Esophagus (tissue), 2 donors: ENCODE measurements around the gene OSER1. TPM values are rescaled to one million over a fixed set of nuclear protein-coding genes. Genes with fewer than 3 reads are reported as not detected.

Source experiments
- H3K27ac ChIP-seq, 2 donors: one replicate each; pipeline ENCODE4 v1.5.1; 2013; ENCODE audit warnings: low read depth in 2 of 2, mild to moderate bottlenecking in 2 of 2, inconsistent platforms in 1 of 2, low read length in 1 of 2, moderate library complexity in 1 of 2
- H3K27me3 ChIP-seq, 2 donors: one replicate each; pipeline ENCODE4 v1.6.1; 2013; ENCODE audit warnings: low read length in 2 of 2, control low read depth in 1 of 2, mild to moderate bottlenecking in 1 of 2; ENCODE audit not compliant: insufficient read depth in 2 of 2, control insufficient read depth in 1 of 2
- H3K36me3 ChIP-seq, 2 donors: one replicate each; pipeline ENCODE4 v1.6.1; 2013; ENCODE audit warnings: low read length in 1 of 2; ENCODE audit not compliant: control insufficient read depth in 2 of 2, insufficient read depth in 2 of 2
- H3K4me1 ChIP-seq, 2 donors: one replicate each; pipeline ENCODE4 v1.6.1; 2013; ENCODE audit warnings: low read length in 1 of 2; ENCODE audit not compliant: control insufficient read depth in 2 of 2, insufficient read depth in 2 of 2
- H3K4me3 ChIP-seq, 2 donors: one replicate each; pipeline ENCODE4 v1.5.1; 2013; ENCODE audit warnings: low read length in 2 of 2, mild to moderate bottlenecking in 2 of 2, low read depth in 1 of 2, moderate library complexity in 1 of 2
- H3K9me3 ChIP-seq, 2 donors: one replicate each; pipeline ENCODE4 v1.6.1; 2013; ENCODE audit warnings: mild to moderate bottlenecking in 2 of 2, low read depth in 1 of 2, low read length in 1 of 2, moderate library complexity in 1 of 2; ENCODE audit not compliant: control insufficient read depth in 2 of 2, insufficient read depth in 1 of 2
- WGBS, 2 donors: extraction: QIAGEN DNeasy Blood & Tissue Kit; methylation state at CpG; one replicate each; pipeline ENCODE4 v1.1.7; 2013; 5-methylcytosine and 5-hydroxymethylcytosine counted together
- polyA plus RNA-seq, 2 donors: library from polyadenylated mRNA; stranded (reverse); fragments of 200-250 nt; gene quantifications; one replicate each; pipeline ENCODE4 v1.2.3, GENCODE V29; 2013
- donor health status: healthy with polysubstance abuse.
- donor health status: Bipolar disorder and iron deficiency.

Gene OSER1
- polyA plus RNA-seq, 2 donors, result 27.6 to 33.7 TPM

GRCh38 chr20:44231193-44231592 lies 20.6 kb upstream of the OSER1 start:
- H3K36me3 ChIP-seq, result no peaks in the 10 kb centered on the region
- no peak overlapping the region for H3K27ac ChIP-seq
- no peak overlapping the region for H3K4me3 ChIP-seq
- no peaks in the 10 kb centered on the region for H3K9me3 ChIP-seq
- peaks cover 0 to 2% of the 10 kb centered on the region in 2 donors for H3K4me1 ChIP-seq
- WGBS, 2 donors, result 73 to 79% methylated on average over 7 of the region's 7 CpGs
- no peaks in the 10 kb centered on the region for H3K27me3 ChIP-seq

- H3K9me3 ChIP-seq, result no peaks in the 10 kb centered on the region
- H3K4me1 ChIP-seq, result peaks cover 0 to 2% of the 10 kb centered on the region in 2 donors
- no peaks in the 10 kb centered on the region for H3K27me3 ChIP-seq
- 59 to 68% methylated on average over 17 of the region's 17 CpGs for WGBS, 2 donors
- H3K27ac ChIP-seq, result no peak overlapping the region
- H3K36me3 ChIP-seq, result no peaks in the 10 kb centered on the region
- H3K4me3 ChIP-seq, result no peak overlapping the region
Observed at GRCh38 chr20:44228465-44229258, 18.1 kb upstream of the OSER1 start.

GRCh38 chr20:44224637-44225036 lies 14.1 kb upstream of the OSER1 start:
- WGBS, 2 donors, result 88 to 89% methylated on average over 5 of the region's 5 CpGs
- H3K9me3 ChIP-seq, result no peaks in the 10 kb centered on the region
- no peak overlapping the region for H3K27ac ChIP-seq
- H3K4me1 ChIP-seq, result peaks cover under 1 to 2% of the 10 kb centered on the region in 2 donors
- no peaks in the 10 kb centered on the region for H3K27me3 ChIP-seq
- H3K36me3 ChIP-seq, result no peaks in the 10 kb centered on the region
- no peak overlapping the region for H3K4me3 ChIP-seq

DNA sequence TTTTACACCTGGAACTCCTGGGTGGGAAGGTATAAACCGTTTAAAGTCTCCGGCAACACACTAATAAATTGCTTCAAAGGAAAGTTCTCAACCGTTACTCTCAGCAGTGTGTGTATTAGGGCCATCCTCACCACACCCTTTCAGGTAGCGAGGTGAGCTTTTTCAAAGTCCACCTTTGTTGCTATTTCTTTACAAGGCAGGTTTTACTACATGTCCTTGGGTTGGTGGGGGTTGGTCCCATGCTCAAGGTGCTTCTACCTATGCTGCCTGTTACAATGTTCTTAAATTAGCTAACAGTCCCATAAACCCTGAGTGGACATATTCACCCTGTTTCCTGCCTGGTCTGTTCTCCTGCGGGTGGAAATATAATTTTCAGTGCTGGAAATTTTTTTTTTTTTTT lies 13.2 kb upstream of the OSER1 start:
- Histone ChIP-seq H3K27me3 (no peaks in the 10 kb centered on the region), H3K27ac (no peak overlapping the region), H3K4me3 (no peak overlapping the region)

DNA sequence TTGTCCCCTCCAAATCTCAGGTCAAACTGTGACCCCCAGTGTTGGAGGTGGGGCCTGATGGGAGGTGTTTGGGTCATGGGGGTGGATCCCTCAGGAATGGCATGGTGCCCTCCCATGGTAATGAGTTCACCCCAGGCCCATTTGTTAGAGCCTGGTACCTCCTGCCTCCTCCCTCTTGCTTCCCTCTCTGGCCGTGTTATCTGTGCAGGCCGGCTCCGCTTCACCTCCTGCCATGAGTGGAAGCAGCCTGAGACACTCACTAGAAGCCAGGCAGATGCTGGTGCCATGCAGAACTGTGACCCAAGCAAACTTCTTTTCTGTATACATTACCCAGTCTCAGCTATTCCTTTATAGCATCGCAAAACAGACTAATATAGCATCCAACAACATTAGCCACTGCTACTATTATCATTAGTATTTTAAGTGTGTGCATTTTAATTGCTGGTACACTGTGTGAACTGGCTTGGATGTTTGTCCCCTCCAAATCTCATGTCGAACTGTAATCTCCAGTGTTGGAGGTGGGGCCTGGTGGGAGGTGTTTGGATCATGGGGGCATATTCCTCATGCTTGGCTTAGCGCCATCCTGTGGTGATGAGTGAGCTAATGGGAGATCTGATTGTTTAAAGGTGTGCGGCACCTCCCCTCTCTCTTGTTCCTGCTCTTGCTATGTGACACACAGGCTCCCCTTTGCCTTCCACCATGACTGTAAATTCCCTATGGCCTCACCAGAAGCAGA lies 12.2 kb upstream of the OSER1 start:
- 63 to 76% methylated on average over 7 of the region's 7 CpGs for WGBS, 2 donors
- peaks cover 2 to 3% of the 10 kb centered on the region in 2 donors for H3K4me1 ChIP-seq
- H3K36me3 ChIP-seq, result no peaks in the 10 kb centered on the region
- H3K27ac ChIP-seq, result no peak overlapping the region
- H3K9me3 ChIP-seq, result no peaks in the 10 kb centered on the region
- no peak overlapping the region for H3K4me3 ChIP-seq
- no peaks in the 10 kb centered on the region for H3K27me3 ChIP-seq

More for the DNA sequence above, 13.2 kb upstream of the OSER1 start:
- peaks cover 2 to 3% of the 10 kb centered on the region in 2 donors for H3K4me1 ChIP-seq
- H3K36me3 ChIP-seq, result no peaks in the 10 kb centered on the region
- WGBS, 2 donors, result 83 to 84% methylated on average over 5 of the region's 5 CpGs
- no peaks in the 10 kb centered on the region for H3K9me3 ChIP-seq

DNA sequence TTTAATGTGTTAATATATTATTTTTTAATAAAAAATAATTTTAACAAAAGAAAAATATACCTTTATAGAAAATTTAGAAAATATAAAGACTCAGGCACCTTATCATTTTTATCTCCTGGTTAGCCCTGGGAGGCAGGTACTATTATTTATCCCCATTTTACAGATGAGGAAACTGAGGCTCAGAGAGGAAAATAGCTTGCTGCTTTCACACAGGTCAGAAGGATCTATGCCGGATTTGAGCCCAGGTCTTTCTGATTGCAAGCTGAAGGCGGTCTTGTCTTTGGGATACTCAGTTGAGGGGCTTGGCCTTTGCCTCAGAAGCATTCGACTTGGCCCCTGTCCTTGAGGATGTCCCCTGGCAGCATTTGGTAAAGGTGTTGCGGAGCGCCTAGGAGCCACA lies 11.5 kb upstream of the OSER1 start:
- Histone ChIP-seq H3K36me3 (no peaks in the 10 kb centered on the region), H3K4me1 (peaks cover 2 to 3% of the 10 kb centered on the region in 2 donors), H3K27me3 (no peaks in the 10 kb centered on the region), H3K4me3 (no peak overlapping the region), H3K27ac (no peak overlapping the region), H3K9me3 (no peaks in the 10 kb centered on the region)
- WGBS, 2 donors, result 94 to 95% methylated on average over 5 of the region's 5 CpGs

GRCh38 chr20:44221368-44221954 lies 10.9 kb upstream of the OSER1 start:
- Histone ChIP-seq H3K27ac (no peak overlapping the region), H3K27me3 (no peaks in the 10 kb centered on the region), H3K36me3 (no peaks in the 10 kb centered on the region), H3K4me3 (no peak overlapping the region), H3K4me1 (peaks cover 2 to 3% of the 10 kb centered on the region in 2 donors), H3K9me3 (no peaks in the 10 kb centered on the region)
- 85 to 91% methylated on average over 3 of the region's 3 CpGs for WGBS, 2 donors

GRCh38 chr20:44219791-44220190 lies 9.2 kb upstream of the OSER1 start:
- no peaks in the 10 kb centered on the region for H3K27me3 ChIP-seq
- H3K4me3 ChIP-seq, result no peak overlapping the region
- no peaks in the 10 kb centered on the region for H3K9me3 ChIP-seq
- no peak overlapping the region for H3K27ac ChIP-seq
- no peaks in the 10 kb centered on the region for H3K36me3 ChIP-seq
- peaks cover 2 to 3% of the 10 kb centered on the region in 2 donors for H3K4me1 ChIP-seq
- WGBS, 2 donors, result 40 to 57% methylated on average over 6 of the region's 6 CpGs

DNA sequence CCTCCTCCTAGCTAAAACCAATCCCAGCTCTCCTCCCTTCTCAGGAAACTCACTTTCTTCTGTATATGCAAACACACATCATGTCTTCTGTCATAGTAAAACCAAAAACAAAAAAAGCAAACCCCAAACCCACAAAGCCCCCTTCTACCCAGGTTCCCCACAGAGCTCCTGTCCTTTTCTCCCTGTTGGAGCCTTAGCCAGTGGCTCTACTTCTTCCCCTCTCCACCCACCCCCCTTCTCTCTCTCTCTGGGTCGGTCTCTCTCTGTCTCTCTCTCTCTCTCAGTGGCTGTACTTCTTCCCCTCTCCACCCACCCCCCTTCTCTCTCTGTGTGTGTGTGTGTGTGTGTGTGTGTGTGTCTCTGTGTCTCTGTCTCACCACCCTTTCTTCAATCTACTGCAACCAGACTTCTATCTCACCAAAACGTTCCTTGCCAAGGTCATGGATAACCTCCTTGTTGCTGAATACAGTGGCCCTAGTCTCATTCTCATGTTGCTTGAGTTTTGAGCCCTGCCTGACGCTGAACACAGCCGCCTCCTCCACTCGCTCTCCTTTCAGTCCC lies 8.7 kb upstream of the OSER1 start:
- H3K4me3 ChIP-seq, result no peak overlapping the region
- H3K4me1 ChIP-seq, result peaks cover 2 to 3% of the 10 kb centered on the region in 2 donors
- 59 to 67% methylated on average over 5 of the region's 5 CpGs for WGBS, 2 donors
- no peaks in the 10 kb centered on the region for H3K27me3 ChIP-seq
- H3K27ac ChIP-seq, result no peak overlapping the region
- H3K9me3 ChIP-seq, result no peaks in the 10 kb centered on the region
- no peaks in the 10 kb centered on the region for H3K36me3 ChIP-seq
